ENCODE measurements around the gene PPIA. TPM values are rescaled to one million over a fixed set of nuclear protein-coding genes. Genes with fewer than 3 reads are reported as not detected.

Gene PPIA
- polyA plus RNA-seq, 3 donors, result 1,614 to 2,276 (median 2,037) TPM

DNA sequence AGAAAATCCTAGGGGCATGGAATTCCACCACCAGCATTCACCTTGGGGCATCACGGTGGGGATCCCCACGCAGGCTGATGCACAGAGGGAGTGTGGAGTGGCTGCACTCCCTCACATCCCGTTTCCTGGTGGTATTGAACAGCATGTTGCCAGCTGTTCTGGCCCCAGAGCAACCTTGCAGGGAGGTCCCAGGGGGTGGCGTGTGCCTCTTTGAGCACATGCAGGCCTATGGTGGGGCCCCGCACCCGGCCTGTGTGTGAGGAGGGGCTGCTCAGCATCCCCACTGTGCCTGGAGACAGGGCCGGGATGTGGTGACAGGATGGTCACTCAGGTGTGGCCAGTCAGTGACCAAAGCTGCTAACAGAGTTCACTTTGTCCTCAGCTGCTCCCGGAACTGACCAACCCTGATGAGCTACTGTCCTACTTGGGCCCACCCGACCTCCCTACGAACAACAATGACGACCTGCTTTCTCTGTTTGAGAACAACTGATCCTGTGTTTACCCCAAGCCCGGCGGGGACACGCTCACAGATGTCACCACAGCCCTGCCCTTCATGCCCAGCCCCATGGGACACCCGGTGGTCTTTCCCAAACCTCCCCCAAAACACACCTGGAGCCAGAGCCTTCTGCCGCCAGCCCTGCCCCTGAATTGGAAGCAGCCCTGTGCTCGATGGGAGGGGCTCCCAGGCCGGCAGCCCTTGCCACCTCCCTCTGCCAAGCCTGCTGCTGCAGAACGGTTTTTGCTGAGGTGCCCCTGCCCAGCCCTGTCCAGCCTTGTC is 29.2 kb upstream of the PPIA start:
- Mint-ChIP-seq H3K36me3 (peaks cover 54 to 61% of the 10 kb centered on the region in 2 donors), H3K27me3 (ENCODE audit: low read depth in 3 of 3) (peaks cover 5 to 6% (median 6%) of the 10 kb centered on the region in 3 donors)

DNA sequence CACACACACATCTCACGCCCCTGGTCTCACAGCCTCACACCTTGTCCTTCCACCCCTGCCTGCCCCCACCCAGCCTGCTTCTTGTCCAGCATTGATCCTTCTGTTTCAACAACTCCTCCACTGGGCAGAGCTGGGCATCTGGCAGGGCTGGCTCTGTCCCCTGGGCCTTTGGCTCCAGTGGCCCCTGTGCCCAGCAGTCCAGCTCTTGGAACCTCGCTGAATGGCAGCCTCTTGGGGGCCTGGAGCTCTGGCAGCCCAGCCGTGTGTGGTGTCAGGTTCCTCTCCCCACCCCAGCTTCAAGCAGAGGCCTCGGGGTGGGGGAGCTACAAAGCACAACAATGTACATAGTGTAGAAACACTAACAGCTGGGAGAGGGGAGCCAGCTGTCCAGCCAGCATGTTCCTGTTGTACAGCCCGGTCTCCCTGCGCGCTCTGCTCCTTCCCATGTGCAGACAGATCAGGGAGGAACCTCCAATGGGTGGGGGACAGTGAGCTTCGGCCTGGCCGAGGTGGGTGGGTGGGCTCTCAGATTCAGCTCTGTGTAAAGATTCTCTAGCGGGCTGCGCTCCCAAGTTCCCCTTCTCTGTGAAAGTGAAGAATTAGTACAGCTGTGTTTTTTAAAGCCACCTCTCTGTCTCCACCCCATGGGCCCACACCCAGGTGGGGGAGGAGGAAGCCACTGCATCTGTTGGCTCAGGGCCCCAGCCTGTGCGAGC is 28.4 kb upstream of the PPIA start:
- Histone ChIP-seq H3K4me1 (ENCODE audit: control insufficient read depth in 1 of 2, insufficient read depth in 2 of 2, low read length in 2 of 2) (peaks cover 35 to 38% of the 10 kb centered on the region in 2 donors), H3K27ac (ENCODE audit: low read depth in 1 of 2, low read length in 2 of 2) (peak overlapping the region; percentile 36 to 48), H3K9ac (ENCODE audit: insufficient read depth, low read length, poor library complexity, severe bottlenecking) (peak overlapping the region; percentile 32), H3K4me3 (replicated peaks in 1 of 3; ENCODE audit: low read depth in 2 of 3, low read length in 3 of 3) (no peak overlapping the region), H3K79me2 (ENCODE audit: insufficient read depth, low read length) (no peaks in the 10 kb centered on the region), H2AFZ (ENCODE audit: insufficient read depth, low read depth, low read length, poor library complexity, severe bottlenecking) (no peak overlapping the region), H3K4me2 (replicated peaks; ENCODE audit: extremely low read depth, low read length, poor library complexity, severe bottlenecking) (no peak overlapping the region), H3K27me3 (ENCODE audit: control insufficient read depth in 2 of 2, insufficient read depth in 2 of 2, low read length in 2 of 2) (no peaks in the 10 kb centered on the region), H4K20me1 (ENCODE audit: insufficient read depth, low read length) (no peaks in the 10 kb centered on the region), H3K9me3 (replicated peaks in 1 of 2; ENCODE audit: control insufficient read depth in 1 of 2, insufficient read depth in 1 of 2, low read length in 2 of 2) (no peaks in the 10 kb centered on the region), H3K36me3 (replicated peaks in 1 of 2; ENCODE audit: control insufficient read depth in 1 of 2, insufficient read depth in 2 of 2, low read length in 2 of 2) (peaks cover 47 to 50% of the 10 kb centered on the region in 2 donors)
- H3K4me3 Mint-ChIP-seq, result peak overlapping the region; percentile 24 to 26
- TF ChIP-seq, protein P1, sequence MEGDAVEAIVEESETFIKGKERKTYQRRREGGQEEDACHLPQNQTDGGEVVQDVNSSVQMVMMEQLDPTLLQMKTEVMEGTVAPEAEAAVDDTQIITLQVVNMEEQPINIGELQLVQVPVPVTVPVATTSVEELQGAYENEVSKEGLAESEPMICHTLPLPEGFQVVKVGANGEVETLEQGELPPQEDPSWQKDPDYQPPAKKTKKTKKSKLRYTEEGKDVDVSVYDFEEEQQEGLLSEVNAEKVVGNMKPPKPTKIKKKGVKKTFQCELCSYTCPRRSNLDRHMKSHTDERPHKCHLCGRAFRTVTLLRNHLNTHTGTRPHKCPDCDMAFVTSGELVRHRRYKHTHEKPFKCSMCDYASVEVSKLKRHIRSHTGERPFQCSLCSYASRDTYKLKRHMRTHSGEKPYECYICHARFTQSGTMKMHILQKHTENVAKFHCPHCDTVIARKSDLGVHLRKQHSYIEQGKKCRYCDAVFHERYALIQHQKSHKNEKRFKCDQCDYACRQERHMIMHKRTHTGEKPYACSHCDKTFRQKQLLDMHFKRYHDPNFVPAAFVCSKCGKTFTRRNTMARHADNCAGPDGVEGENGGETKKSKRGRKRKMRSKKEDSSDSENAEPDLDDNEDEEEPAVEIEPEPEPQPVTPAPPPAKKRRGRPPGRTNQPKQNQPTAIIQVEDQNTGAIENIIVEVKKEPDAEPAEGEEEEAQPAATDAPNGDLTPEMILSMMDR (IDR thresholded peaks at IDR 0.05), result no peak
- no peaks in the 10 kb centered on the region for H3K9me3 Mint-ChIP-seq
- peak in 1 of 3 donors; percentile 20 for DNase-seq
- H3K4me1 Mint-ChIP-seq, result peaks cover 40% of the 10 kb centered on the region
- H3K36me3 Mint-ChIP-seq, result peaks cover 46 to 53% of the 10 kb centered on the region in 2 donors
- intact Hi-C loops (cut with micrococcal nuclease), result loop anchor here in 1 of 2 donors (10.0 kb wide), 1 partner anchor 167 kb away; no protein-coding TSS in a partner anchor
- 63% methylated on average over 6 of the region's 12 CpGs for WGBS (ENCODE audit: insufficient coverage)
- H3K27ac Mint-ChIP-seq, result peak overlapping the region; percentile 48 to 90 (median 81)
- H3K27me3 Mint-ChIP-seq (ENCODE audit: low read depth in 3 of 3), result peaks cover 5 to 7% (median 6%) of the 10 kb centered on the region in 3 donors

More for the DNA sequence above, 29.2 kb upstream of the PPIA start:
- Histone ChIP-seq H3K36me3 (replicated peaks in 1 of 2; ENCODE audit: control insufficient read depth in 1 of 2, insufficient read depth in 2 of 2, low read length in 2 of 2) (peaks cover 54 to 58% of the 10 kb centered on the region in 2 donors), H3K4me1 (ENCODE audit: control insufficient read depth in 1 of 2, insufficient read depth in 2 of 2, low read length in 2 of 2) (peaks cover 35 to 38% of the 10 kb centered on the region in 2 donors), H3K9ac (ENCODE audit: insufficient read depth, low read length, poor library complexity, severe bottlenecking) (peak overlapping the region; percentile 32), H3K4me3 (replicated peaks in 1 of 3; ENCODE audit: low read depth in 2 of 3, low read length in 3 of 3) (no peak overlapping the region), H3K27me3 (ENCODE audit: control insufficient read depth in 2 of 2, insufficient read depth in 2 of 2, low read length in 2 of 2) (no peaks in the 10 kb centered on the region), H4K20me1 (ENCODE audit: insufficient read depth, low read length) (no peaks in the 10 kb centered on the region), H3K4me2 (replicated peaks; ENCODE audit: extremely low read depth, low read length, poor library complexity, severe bottlenecking) (no peak overlapping the region), H3K27ac (ENCODE audit: low read depth in 1 of 2, low read length in 2 of 2) (peak overlapping the region; percentile 36 to 48), H3K9me3 (replicated peaks in 1 of 2; ENCODE audit: control insufficient read depth in 1 of 2, insufficient read depth in 1 of 2, low read length in 2 of 2) (no peaks in the 10 kb centered on the region), H2AFZ (ENCODE audit: insufficient read depth, low read depth, low read length, poor library complexity, severe bottlenecking) (no peak overlapping the region), H3K79me2 (ENCODE audit: insufficient read depth, low read length) (no peaks in the 10 kb centered on the region)
- H3K9me3 Mint-ChIP-seq, result no peaks in the 10 kb centered on the region
- intact Hi-C loops (cut with micrococcal nuclease), result loop anchor here in 1 of 2 donors (10.0 kb wide), 1 partner anchor 167 kb away; no protein-coding TSS in a partner anchor
- peaks cover 40% of the 10 kb centered on the region for H3K4me1 Mint-ChIP-seq
- no peak overlapping the region for H3K4me3 Mint-ChIP-seq
- WGBS (ENCODE audit: insufficient coverage), result 96% methylated on average over 19 of the region's 19 CpGs
- DNase-seq, result no peak
- peak overlapping the region in 6 of 7 donors; percentile 48 to 90 (median 82) for H3K27ac Mint-ChIP-seq
- TF ChIP-seq, protein P1 (IDR thresholded peaks at IDR 0.05), result no peak
